WTC11 (cell line): Measurements from ENCODE around the gene PGAP6. TPM values are rescaled to one million over a fixed set of nuclear protein-coding genes. Genes with fewer than 3 reads are reported as not detected.

Source experiments
- ATF6 ChIP-seq: sonication (generic); formaldehyde crosslinking; IDR thresholded peaks from 2 replicates; pipeline ENCODE4 v1.8.1; 2023; ENCODE audit warnings: mild to moderate bottlenecking, missing genetic modification reagents
- CDX4 ChIP-seq: fragments of 250-450 bp; sonication (Bioruptor Pico); IDR thresholded peaks from 2 replicates; pipeline ENCODE4 v1.9.0; 2021; ENCODE audit warnings: moderate library complexity, mild to moderate bottlenecking, inconsistent platforms, borderline replicate concordance
- CREM ChIP-seq: sonication (generic); formaldehyde crosslinking; IDR thresholded peaks from 2 replicates; pipeline ENCODE4 v1.8.1; 2022; ENCODE audit warnings: mild to moderate bottlenecking, missing genetic modification reagents, moderate library complexity
- E2F5 ChIP-seq: sonication (generic); formaldehyde crosslinking; IDR thresholded peaks from 2 replicates; pipeline ENCODE4 v1.8.1; 2022; ENCODE audit warnings: mild to moderate bottlenecking, moderate library complexity, missing genetic modification reagents
- ELF4 ChIP-seq: sonication (generic); formaldehyde crosslinking; IDR thresholded peaks from 2 replicates; pipeline ENCODE4 v1.8.1; 2022; ENCODE audit warnings: low read depth, mild to moderate bottlenecking, moderate library complexity, missing genetic modification reagents
- ETV6 ChIP-seq: sonication (generic); formaldehyde crosslinking; IDR thresholded peaks from 2 replicates; pipeline ENCODE4 v1.8.1; 2022; ENCODE audit warnings: mild to moderate bottlenecking, missing genetic modification reagents
- FOXK1 ChIP-seq: sonication (generic); formaldehyde crosslinking; IDR thresholded peaks from 2 replicates; pipeline ENCODE4 v1.8.0; 2022; ENCODE audit warnings: mild to moderate bottlenecking, moderate library complexity, missing genetic modification reagents
- FOXP4 ChIP-seq: sonication (generic); formaldehyde crosslinking; IDR thresholded peaks from 2 replicates; pipeline ENCODE4 v1.8.0; 2022; ENCODE audit warnings: mild to moderate bottlenecking, missing genetic modification reagents
- GRHL2 ChIP-seq: fragments of 250-450 bp; sonication (Bioruptor Pico); IDR thresholded peaks from 2 replicates; pipeline ENCODE4 v1.8.0; 2022; ENCODE audit warnings: mild to moderate bottlenecking, moderate library complexity; ENCODE audit not compliant: insufficient replicate concordance, severe bottlenecking
- GTF2I ChIP-seq: fragments of 250-450 bp; sonication (Bioruptor Pico); conservative IDR thresholded peaks from 2 replicates; pipeline ENCODE4 v1.4.0; 2021; ENCODE audit warnings: mild to moderate bottlenecking
- MLX ChIP-seq: sonication (generic); formaldehyde crosslinking; IDR thresholded peaks from 2 replicates; pipeline ENCODE4 v1.8.1; 2023; ENCODE audit warnings: mild to moderate bottlenecking, missing genetic modification reagents, moderate library complexity
- PREB ChIP-seq: sonication (generic); formaldehyde crosslinking; IDR thresholded peaks from 2 replicates; pipeline ENCODE4 v1.8.1; 2022; ENCODE audit warnings: mild to moderate bottlenecking, missing genetic modification reagents, moderate library complexity, borderline replicate concordance
- RELA ChIP-seq: sonication (generic); formaldehyde crosslinking; IDR thresholded peaks from 2 replicates; pipeline ENCODE4 v1.8.1; 2022; ENCODE audit warnings: missing genetic modification reagents, mild to moderate bottlenecking, borderline replicate concordance
- USF1 ChIP-seq: sonication (generic); formaldehyde crosslinking; IDR thresholded peaks from 2 replicates; pipeline ENCODE4 v1.8.0; 2022; ENCODE audit warnings: mild to moderate bottlenecking, missing genetic modification reagents
- ZNF281 ChIP-seq: sonication (generic); formaldehyde crosslinking; IDR thresholded peaks from 2 replicates; pipeline ENCODE4 v1.8.0; 2023; ENCODE audit warnings: mild to moderate bottlenecking, missing genetic modification reagents
- ZNF423 ChIP-seq: fragments of 250-450 bp; sonication (Bioruptor Pico); IDR thresholded peaks from 2 replicates; pipeline ENCODE4 v2.1.2; 2022; ENCODE audit warnings: mild to moderate bottlenecking, moderate library complexity
- ZNF425 ChIP-seq: fragments of 250-450 bp; sonication (Bioruptor Pico); conservative IDR thresholded peaks from 2 replicates; pipeline ENCODE4 v1.9.0; 2021; ENCODE audit warnings: mild to moderate bottlenecking
- ZNF532 ChIP-seq: fragments of 250-450 bp; sonication (Bioruptor Pico); IDR thresholded peaks from 2 replicates; pipeline ENCODE4 v1.9.0; 2021; ENCODE audit warnings: mild to moderate bottlenecking, borderline replicate concordance
- ZNF671 ChIP-seq: fragments of 250-450 bp; sonication (Bioruptor Pico); IDR thresholded peaks from 2 replicates; pipeline ENCODE4 v1.8.0; 2021; ENCODE audit warnings: mild to moderate bottlenecking
- total RNA-seq: library from RNA; stranded (reverse); gene quantifications from 3 replicates; pipeline ENCODE4 v1.2.3, GENCODE V29; 2021

The PGAP6 gene
- total RNA-seq, 1 experiment from 2014 or later: 108 TPM

GRCh38 chr16:379183-379960, 2.4 kb downstream of the PGAP6 start (continued):
- TF ChIP-seq USF1 (peak; percentile 79; the same call in 1 of the 2 replicates), CREM (CRISPR knock-in tag) (no peak), GTF2I (CRISPR knock-in tag) (no peak), ETV6 (CRISPR knock-in tag) (no peak), PREB (CRISPR knock-in tag) (no peak), FOXK1 (0 out of 2 replicates have a peak, but pooled peaks have one; percentile 13), ZNF425 (CRISPR knock-in tag) (no peak), MLX (CRISPR knock-in tag) (no peak), ZNF423 (CRISPR knock-in tag) (no peak), ZNF532 (CRISPR knock-in tag) (no peak), ZNF671 (CRISPR knock-in tag) (no peak), ELF4 (CRISPR knock-in tag) (no peak), E2F5 (CRISPR knock-in tag) (no peak), GRHL2 (no peak), ZNF281 (CRISPR knock-in tag) (no peak), RELA (CRISPR knock-in tag) (no peak), CDX4 (CRISPR knock-in tag) (no peak), ATF6 (CRISPR knock-in tag) (no peak), FOXP4 (CRISPR knock-in tag) (no peak)
